ENCODE results near the gene RYR1. TPM values are rescaled to one million over a fixed set of nuclear protein-coding genes. Genes with fewer than 3 reads are reported as not detected.

Gene RYR1
- total and polyA plus RNA-seq, 10 of the 15 experiments (the other 5 are each of a cell fraction or from before 2014, with no cell fraction given), result under 0.01 to 0.32 (median 0.07) TPM; not detected in 1

DNA sequence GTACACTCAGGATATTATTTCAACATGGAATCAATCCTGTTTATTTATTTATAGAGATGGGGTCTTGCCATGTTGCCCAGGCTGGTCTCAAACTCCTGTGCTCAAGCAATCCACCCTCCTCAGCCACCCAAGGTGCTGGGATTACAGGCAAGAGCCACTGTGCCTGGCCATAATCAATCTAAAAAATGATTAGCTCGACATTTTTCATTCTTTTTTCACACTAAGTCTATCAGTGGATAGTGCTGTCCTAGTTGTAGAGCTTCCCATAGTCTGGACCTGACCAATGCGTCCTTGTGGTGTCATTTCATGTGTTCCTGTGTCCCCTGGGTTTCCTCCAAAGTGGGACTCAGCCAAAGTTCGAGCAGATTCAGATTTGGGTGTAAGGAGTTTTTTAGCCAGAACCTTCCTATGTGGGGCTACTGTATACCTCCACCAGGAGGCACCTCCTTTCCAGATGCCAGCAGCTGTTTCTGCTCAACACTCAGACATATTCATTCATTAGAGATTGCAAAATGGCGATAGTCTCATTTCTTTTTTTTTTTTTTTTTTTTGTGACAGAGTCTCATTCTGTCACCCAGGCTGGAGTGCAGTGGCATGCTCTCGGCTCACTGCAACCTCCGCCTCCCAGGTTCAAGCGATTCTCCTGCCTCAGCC is 123.2 kb downstream of the RYR1 start (continued):
- TF ChIP-seq, protein P1, sequence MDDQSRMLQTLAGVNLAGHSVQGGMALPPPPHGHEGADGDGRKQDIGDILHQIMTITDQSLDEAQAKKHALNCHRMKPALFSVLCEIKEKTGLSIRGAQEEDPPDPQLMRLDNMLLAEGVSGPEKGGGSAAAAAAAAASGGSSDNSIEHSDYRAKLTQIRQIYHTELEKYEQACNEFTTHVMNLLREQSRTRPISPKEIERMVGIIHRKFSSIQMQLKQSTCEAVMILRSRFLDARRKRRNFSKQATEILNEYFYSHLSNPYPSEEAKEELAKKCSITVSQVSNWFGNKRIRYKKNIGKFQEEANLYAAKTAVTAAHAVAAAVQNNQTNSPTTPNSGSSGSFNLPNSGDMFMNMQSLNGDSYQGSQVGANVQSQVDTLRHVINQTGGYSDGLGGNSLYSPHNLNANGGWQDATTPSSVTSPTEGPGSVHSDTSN (IDR thresholded peaks at IDR 0.05; ENCODE audit: insufficient replicate concordance, low read depth, low read length), result peak; percentile 73
- TF ChIP-seq YY1 (IDR thresholded peaks at IDR 0.05; ENCODE audit: low read depth, low read length) (peak; percentile 83; the same call in 1 of the 2 replicates), MTA2 (IDR thresholded peaks at IDR 0.05; ENCODE audit: low read depth) (no peak), GABPA (IDR thresholded peaks at IDR 0.05; ENCODE audit: low read depth) (no peak), NFYB (IDR thresholded peaks at IDR 0.05; ENCODE audit: insufficient read depth, low read depth, low read length) (no peak), EGR1 (IDR thresholded peaks at IDR 0.05; ENCODE audit: borderline replicate concordance in 1 of 2, low read depth in 2 of 2, low read length in 2 of 2) (no peak), ZNF384 (IDR thresholded peaks at IDR 0.05; ENCODE audit: borderline replicate concordance, low read depth, low read length) (peak; percentile 80), NR2F1 (conservative IDR thresholded peaks at IDR 0.05) (no peak)
- TF ChIP-seq, protein P2, sequence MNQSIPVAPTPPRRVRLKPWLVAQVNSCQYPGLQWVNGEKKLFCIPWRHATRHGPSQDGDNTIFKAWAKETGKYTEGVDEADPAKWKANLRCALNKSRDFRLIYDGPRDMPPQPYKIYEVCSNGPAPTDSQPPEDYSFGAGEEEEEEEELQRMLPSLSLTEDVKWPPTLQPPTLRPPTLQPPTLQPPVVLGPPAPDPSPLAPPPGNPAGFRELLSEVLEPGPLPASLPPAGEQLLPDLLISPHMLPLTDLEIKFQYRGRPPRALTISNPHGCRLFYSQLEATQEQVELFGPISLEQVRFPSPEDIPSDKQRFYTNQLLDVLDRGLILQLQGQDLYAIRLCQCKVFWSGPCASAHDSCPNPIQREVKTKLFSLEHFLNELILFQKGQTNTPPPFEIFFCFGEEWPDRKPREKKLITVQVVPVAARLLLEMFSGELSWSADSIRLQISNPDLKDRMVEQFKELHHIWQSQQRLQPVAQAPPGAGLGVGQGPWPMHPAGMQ (IDR thresholded peaks at IDR 0.05; ENCODE audit: borderline replicate concordance), result no peak
- TF ChIP-seq, protein P3, sequence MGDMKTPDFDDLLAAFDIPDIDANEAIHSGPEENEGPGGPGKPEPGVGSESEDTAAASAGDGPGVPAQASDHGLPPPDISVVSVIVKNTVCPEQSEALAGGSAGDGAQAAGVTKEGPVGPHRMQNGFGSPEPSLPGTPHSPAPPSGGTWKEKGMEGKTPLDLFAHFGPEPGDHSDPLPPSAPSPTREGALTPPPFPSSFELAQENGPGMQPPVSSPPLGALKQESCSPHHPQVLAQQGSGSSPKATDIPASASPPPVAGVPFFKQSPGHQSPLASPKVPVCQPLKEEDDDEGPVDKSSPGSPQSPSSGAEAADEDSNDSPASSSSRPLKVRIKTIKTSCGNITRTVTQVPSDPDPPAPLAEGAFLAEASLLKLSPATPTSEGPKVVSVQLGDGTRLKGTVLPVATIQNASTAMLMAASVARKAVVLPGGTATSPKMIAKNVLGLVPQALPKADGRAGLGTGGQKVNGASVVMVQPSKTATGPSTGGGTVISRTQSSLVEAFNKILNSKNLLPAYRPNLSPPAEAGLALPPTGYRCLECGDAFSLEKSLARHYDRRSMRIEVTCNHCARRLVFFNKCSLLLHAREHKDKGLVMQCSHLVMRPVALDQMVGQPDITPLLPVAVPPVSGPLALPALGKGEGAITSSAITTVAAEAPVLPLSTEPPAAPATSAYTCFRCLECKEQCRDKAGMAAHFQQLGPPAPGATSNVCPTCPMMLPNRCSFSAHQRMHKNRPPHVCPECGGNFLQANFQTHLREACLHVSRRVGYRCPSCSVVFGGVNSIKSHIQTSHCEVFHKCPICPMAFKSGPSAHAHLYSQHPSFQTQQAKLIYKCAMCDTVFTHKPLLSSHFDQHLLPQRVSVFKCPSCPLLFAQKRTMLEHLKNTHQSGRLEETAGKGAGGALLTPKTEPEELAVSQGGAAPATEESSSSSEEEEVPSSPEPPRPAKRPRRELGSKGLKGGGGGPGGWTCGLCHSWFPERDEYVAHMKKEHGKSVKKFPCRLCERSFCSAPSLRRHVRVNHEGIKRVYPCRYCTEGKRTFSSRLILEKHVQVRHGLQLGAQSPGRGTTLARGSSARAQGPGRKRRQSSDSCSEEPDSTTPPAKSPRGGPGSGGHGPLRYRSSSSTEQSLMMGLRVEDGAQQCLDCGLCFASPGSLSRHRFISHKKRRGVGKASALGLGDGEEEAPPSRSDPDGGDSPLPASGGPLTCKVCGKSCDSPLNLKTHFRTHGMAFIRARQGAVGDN (IDR thresholded peaks at IDR 0.05), result no peak
- TF ChIP-seq, protein P4, sequence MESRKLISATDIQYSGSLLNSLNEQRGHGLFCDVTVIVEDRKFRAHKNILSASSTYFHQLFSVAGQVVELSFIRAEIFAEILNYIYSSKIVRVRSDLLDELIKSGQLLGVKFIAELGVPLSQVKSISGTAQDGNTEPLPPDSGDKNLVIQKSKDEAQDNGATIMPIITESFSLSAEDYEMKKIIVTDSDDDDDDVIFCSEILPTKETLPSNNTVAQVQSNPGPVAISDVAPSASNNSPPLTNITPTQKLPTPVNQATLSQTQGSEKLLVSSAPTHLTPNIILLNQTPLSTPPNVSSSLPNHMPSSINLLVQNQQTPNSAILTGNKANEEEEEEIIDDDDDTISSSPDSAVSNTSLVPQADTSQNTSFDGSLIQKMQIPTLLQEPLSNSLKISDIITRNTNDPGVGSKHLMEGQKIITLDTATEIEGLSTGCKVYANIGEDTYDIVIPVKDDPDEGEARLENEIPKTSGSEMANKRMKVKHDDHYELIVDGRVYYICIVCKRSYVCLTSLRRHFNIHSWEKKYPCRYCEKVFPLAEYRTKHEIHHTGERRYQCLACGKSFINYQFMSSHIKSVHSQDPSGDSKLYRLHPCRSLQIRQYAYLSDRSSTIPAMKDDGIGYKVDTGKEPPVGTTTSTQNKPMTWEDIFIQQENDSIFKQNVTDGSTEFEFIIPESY (IDR thresholded peaks at IDR 0.05), result no peak
- TF ChIP-seq, protein P5, sequence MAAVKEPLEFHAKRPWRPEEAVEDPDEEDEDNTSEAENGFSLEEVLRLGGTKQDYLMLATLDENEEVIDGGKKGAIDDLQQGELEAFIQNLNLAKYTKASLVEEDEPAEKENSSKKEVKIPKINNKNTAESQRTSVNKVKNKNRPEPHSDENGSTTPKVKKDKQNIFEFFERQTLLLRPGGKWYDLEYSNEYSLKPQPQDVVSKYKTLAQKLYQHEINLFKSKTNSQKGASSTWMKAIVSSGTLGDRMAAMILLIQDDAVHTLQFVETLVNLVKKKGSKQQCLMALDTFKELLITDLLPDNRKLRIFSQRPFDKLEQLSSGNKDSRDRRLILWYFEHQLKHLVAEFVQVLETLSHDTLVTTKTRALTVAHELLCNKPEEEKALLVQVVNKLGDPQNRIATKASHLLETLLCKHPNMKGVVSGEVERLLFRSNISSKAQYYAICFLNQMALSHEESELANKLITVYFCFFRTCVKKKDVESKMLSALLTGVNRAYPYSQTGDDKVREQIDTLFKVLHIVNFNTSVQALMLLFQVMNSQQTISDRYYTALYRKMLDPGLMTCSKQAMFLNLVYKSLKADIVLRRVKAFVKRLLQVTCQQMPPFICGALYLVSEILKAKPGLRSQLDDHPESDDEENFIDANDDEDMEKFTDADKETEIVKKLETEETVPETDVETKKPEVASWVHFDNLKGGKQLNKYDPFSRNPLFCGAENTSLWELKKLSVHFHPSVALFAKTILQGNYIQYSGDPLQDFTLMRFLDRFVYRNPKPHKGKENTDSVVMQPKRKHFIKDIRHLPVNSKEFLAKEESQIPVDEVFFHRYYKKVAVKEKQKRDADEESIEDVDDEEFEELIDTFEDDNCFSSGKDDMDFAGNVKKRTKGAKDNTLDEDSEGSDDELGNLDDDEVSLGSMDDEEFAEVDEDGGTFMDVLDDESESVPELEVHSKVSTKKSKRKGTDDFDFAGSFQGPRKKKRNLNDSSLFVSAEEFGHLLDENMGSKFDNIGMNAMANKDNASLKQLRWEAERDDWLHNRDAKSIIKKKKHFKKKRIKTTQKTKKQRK (IDR thresholded peaks at IDR 0.05; ENCODE audit: low read depth, low read length), result no peak
